CD14-positive monocyte (primary cell): ENCODE measurements around the gene MCC. TPM values are rescaled to one million over a fixed set of nuclear protein-coding genes. Genes with fewer than 3 reads are reported as not detected.

Experiments used
- DNase-seq, 3 donors: peaks; one replicate each; pipeline ENCODE4 v3.0.0-alpha.2; 2011 to 2022
- H2AFZ ChIP-seq: 2 replicates; pipeline ENCODE4 v1.6.0; 2012; ENCODE audit warnings: mild to moderate bottlenecking, low read depth, low read length, inconsistent platforms; ENCODE audit not compliant: insufficient read depth, poor library complexity, severe bottlenecking
- H3K27ac ChIP-seq, 2 donors: 1 replicate in 1 of 2; 2 replicates in 1 of 2; pipeline ENCODE4 v1.5.1; 2012 to 2013; ENCODE audit warnings: low read length in 2 of 2, control low read depth in 1 of 2, inconsistent platforms in 1 of 2, low read depth in 1 of 2, mild to moderate bottlenecking in 1 of 2
- H3K27me3 ChIP-seq, 2 donors: one replicate each; pipeline versions ENCODE4 v1.6.0 to v1.6.1; 2011 to 2013; ENCODE audit warnings: low read length in 2 of 2; ENCODE audit not compliant: control insufficient read depth in 2 of 2, insufficient read depth in 2 of 2
- H3K36me3 ChIP-seq, 2 donors: replicated peaks in 1 of 2; 1 replicate in 1 of 2; 2 replicates in 1 of 2; pipeline versions ENCODE4 v1.5.1 to v1.6.1; 2012 to 2013; ENCODE audit warnings: low read length in 2 of 2, control low read depth in 1 of 2, inconsistent platforms in 1 of 2, mild to moderate bottlenecking in 1 of 2; ENCODE audit not compliant: insufficient read depth in 2 of 2, control insufficient read depth in 1 of 2
- H3K4me1 ChIP-seq, 2 donors: 1 replicate in 1 of 2; 2 replicates in 1 of 2; pipeline versions ENCODE4 v1.5.1 to v1.6.1; 2012 to 2013; ENCODE audit warnings: low read length in 2 of 2, control low read depth in 1 of 2, inconsistent platforms in 1 of 2, mild to moderate bottlenecking in 1 of 2, moderate library complexity in 1 of 2; ENCODE audit not compliant: insufficient read depth in 2 of 2, control insufficient read depth in 1 of 2
- H3K4me2 ChIP-seq: replicated peaks from 2 replicates; pipeline ENCODE3; 2012; ENCODE audit warnings: low read length, moderate library complexity, mild to moderate bottlenecking; ENCODE audit not compliant: poor library complexity, severe bottlenecking; ENCODE audit errors: extremely low read depth
- H3K4me3 ChIP-seq, 3 experiments: fragments of 200-600 bp in 1 of 3; sonication (generic) in 1 of 3; replicated peaks in 1 of 3; 1 replicate in 2 of 3; 2 replicates in 1 of 3; pipeline ENCODE4 v1.5.1; 2011 to 2013; ENCODE audit warnings: low read length in 3 of 3, mild to moderate bottlenecking in 3 of 3, control low read depth in 2 of 3, low read depth in 2 of 3, inconsistent platforms in 1 of 3, moderate library complexity in 1 of 3
- H3K79me2 ChIP-seq: 2 replicates; pipeline ENCODE4 v1.6.0; 2012; ENCODE audit warnings: mild to moderate bottlenecking, control low read depth, inconsistent platforms, low read length, moderate library complexity; ENCODE audit not compliant: insufficient read depth
- H3K9ac ChIP-seq: 2 replicates; pipeline ENCODE4 v1.6.0; 2017; ENCODE audit warnings: low read length, mild to moderate bottlenecking; ENCODE audit not compliant: insufficient read depth, poor library complexity, severe bottlenecking
- H3K9me3 ChIP-seq, 2 donors: replicated peaks in 1 of 2; 1 replicate in 1 of 2; 2 replicates in 1 of 2; pipeline versions ENCODE4 v1.5.1 to v1.6.1; 2012 to 2013; ENCODE audit warnings: low read length in 2 of 2, control low read depth in 1 of 2; ENCODE audit not compliant: control insufficient read depth in 1 of 2, insufficient read depth in 1 of 2
- H4K20me1 ChIP-seq: 2 replicates; pipeline ENCODE4 v1.6.0; 2012; ENCODE audit warnings: mild to moderate bottlenecking, low read length, control low read depth, moderate library complexity; ENCODE audit not compliant: insufficient read depth
- H3K27ac Mint-ChIP-seq, 7 donors: one replicate each; pipeline ENCODE4 v1.8.0; 2020; ENCODE audit warnings: mild to moderate bottlenecking in 7 of 7, mixed read lengths in 7 of 7, moderate library complexity in 6 of 7, inconsistent platforms in 2 of 7
- H3K27me3 Mint-ChIP-seq, 3 donors: one replicate each; pipeline ENCODE4 v1.8.0; 2021 to 2022; ENCODE audit warnings: low read depth in 3 of 3, mild to moderate bottlenecking in 3 of 3, mixed read lengths in 3 of 3, moderate library complexity in 3 of 3, inconsistent platforms in 1 of 3
- H3K36me3 Mint-ChIP-seq, 2 donors: one replicate each; pipeline ENCODE4 v1.8.0; 2020; ENCODE audit warnings: mixed read lengths in 2 of 2, inconsistent platforms in 1 of 2, mild to moderate bottlenecking in 1 of 2
- H3K4me1 Mint-ChIP-seq: one replicate; pipeline ENCODE4 v1.8.0; 2020; ENCODE audit warnings: mild to moderate bottlenecking, mixed read lengths
- H3K4me3 Mint-ChIP-seq, 2 donors: one replicate each; pipeline ENCODE4 v1.8.0; 2020; ENCODE audit warnings: mild to moderate bottlenecking in 2 of 2, mixed read lengths in 2 of 2, moderate library complexity in 1 of 2
- H3K9me3 Mint-ChIP-seq, 7 donors: one replicate each; pipeline ENCODE4 v1.8.0; 2020 to 2022; ENCODE audit warnings: mixed read lengths in 7 of 7, mild to moderate bottlenecking in 6 of 7, moderate library complexity in 6 of 7, inconsistent platforms in 2 of 7
- CTCF ChIP-seq: fragments of 200-600 bp; IDR thresholded peaks from one replicate; pipeline ENCODE4 v1.8.0; 2022; ENCODE audit warnings: antibody characterized with exemption, mild to moderate bottlenecking
- WGBS: methylation state at CpG from one replicate; pipeline ENCODE4 v1.1.5; 2013; ENCODE audit warnings: missing lambda C conversion rate; ENCODE audit not compliant: insufficient coverage; 5-methylcytosine and 5-hydroxymethylcytosine counted together
- intact Hi-C, 2 donors: fragments of 100-400 bp; cut with micrococcal nuclease; formaldehyde crosslinking; loops; one replicate each; pipeline versions ENCODE4 v1.15.0 to v1.15.1; 2023
- polyA plus RNA-seq, 3 donors: library from polyadenylated mRNA; depleted of rRNA in 1 of 3; unstranded in 2 of 3; stranded (reverse) in 1 of 3; fragments of 300-500 nt in 2 of 3; fragments of >200 nt in 1 of 3; fragmentation: Illumina TruSeq in 2 of 3; gene quantifications; 1 replicate in 2 of 3; 2 replicates in 1 of 3; pipeline ENCODE4 v1.2.3, GENCODE V29; 2012 to 2021

Gene MCC
- polyA plus RNA-seq, 3 donors: 0.09 TPM; not detected in 2

DNA sequence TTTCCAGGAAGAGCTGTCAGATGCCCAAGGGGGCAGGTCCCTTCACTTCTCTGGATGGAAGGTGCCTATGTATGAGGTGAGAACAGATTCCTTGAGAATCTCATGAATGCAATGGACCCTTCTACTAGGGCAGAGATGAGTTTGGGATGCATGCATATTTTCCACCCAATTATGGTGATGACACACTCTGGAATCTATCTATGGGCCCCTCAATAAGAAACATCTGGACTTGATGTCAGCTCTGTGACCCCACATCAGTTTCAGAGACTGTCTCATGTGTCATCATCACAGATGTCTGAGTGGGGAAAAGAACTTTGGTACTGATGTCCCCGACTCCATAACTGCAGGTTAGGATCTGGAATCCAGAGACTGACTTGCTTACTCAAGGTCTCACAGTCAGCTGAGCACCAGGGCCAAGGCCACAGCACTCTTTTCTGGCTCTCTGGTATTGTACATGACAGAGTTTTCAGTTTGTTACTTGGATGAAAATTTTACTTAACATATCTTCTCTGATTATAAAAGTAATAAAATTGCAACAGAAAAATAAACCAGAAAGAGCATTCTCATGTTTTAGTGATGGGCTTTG lies 334.6 kb downstream of the MCC start:
- H3K4me3 ChIP-seq: no peak overlapping the region
- H3K27me3 ChIP-seq: peaks cover 0 to 6% of the 10 kb centered on the region in 2 donors
- H3K4me1 Mint-ChIP-seq: no peaks in the 10 kb centered on the region
- H3K4me3 Mint-ChIP-seq: no peak overlapping the region
- no peak overlapping the region for H3K9ac ChIP-seq
- WGBS: 100% methylated on average over 1 of the region's 1 CpG
- H4K20me1 ChIP-seq: no peaks in the 10 kb centered on the region
- H3K79me2 ChIP-seq: no peaks in the 10 kb centered on the region
- intact Hi-C loops: no loop called here
- H3K4me2 ChIP-seq: no peak overlapping the region
- H3K27ac Mint-ChIP-seq: no peak overlapping the region
- H3K4me1 ChIP-seq: no peaks in the 10 kb centered on the region
- H3K36me3 Mint-ChIP-seq: no peaks in the 10 kb centered on the region
- no peak overlapping the region for H3K27ac ChIP-seq
- TF ChIP-seq CTCF: no peak
- H3K27me3 Mint-ChIP-seq: peaks cover 5 to 13% (median 7%) of the 10 kb centered on the region in 3 donors
- no peak for DNase-seq
- H3K9me3 Mint-ChIP-seq: peaks cover 0 to 3% (median 0%) of the 10 kb centered on the region in 7 donors
- H2AFZ ChIP-seq: no peak overlapping the region
- no peaks in the 10 kb centered on the region for H3K9me3 ChIP-seq
- H3K36me3 ChIP-seq: no peaks in the 10 kb centered on the region

- Mint-ChIP-seq H3K4me3 (no peak overlapping the region), H3K27ac (no peak overlapping the region), H3K27me3 (peaks cover 5 to 17% (median 5%) of the 10 kb centered on the region in 3 donors), H3K9me3 (peaks cover 0 to 3% (median 0%) of the 10 kb centered on the region in 7 donors), H3K4me1 (no peaks in the 10 kb centered on the region), H3K36me3 (no peaks in the 10 kb centered on the region)
- Histone ChIP-seq H4K20me1 (no peaks in the 10 kb centered on the region), H3K27me3 (peaks cover 0 to 7% of the 10 kb centered on the region in 2 donors), H3K79me2 (no peaks in the 10 kb centered on the region), H3K9me3 (no peaks in the 10 kb centered on the region), H2AFZ (no peak overlapping the region), H3K9ac (no peak overlapping the region), H3K4me3 (no peak overlapping the region), H3K27ac (no peak overlapping the region), H3K36me3 (no peaks in the 10 kb centered on the region), H3K4me2 (no peak overlapping the region), H3K4me1 (no peaks in the 10 kb centered on the region)
- no peak for DNase-seq
- no CpG with 5 or more reads among the region's 2 CpGs for WGBS
- no peak for TF ChIP-seq CTCF
- intact Hi-C loops: no loop called here
Measured at GRCh38 chr5:113152380-113152740, 335.9 kb downstream of the MCC start.
